ENCODE results near the gene RPP25. TPM values are rescaled to one million over a fixed set of nuclear protein-coding genes. Genes with fewer than 3 reads are reported as not detected.

The RPP25 gene
- total RNA-seq, 4 donors from 2014 or later = 10.1 to 28.4 (median 16.5) TPM

- in situ Hi-C loops (cut with MboI; ENCODE audit: low pct_ligation_motif_present in 1 of 4, low pct_unique_long_range_greater_than_20kb in 1 of 4, low sequenced_read_pairs in 3 of 4) (no loop called here), intact Hi-C loops (cut with DNase I; ENCODE audit: low total_unique reads) (no loop called here)
- Histone ChIP-seq H3K27me3 (peaks cover 31% of the 10 kb centered on the region), H3K36me3 (no peaks in the 10 kb centered on the region), H3K4me1 (peaks cover 0 to 24% (median 14%) of the 10 kb centered on the region in 4 donors), H3K9me3 (no peaks in the 10 kb centered on the region), H3K4me3 (no peak overlapping the region), H3K27ac (no peak overlapping the region)
- 76% methylated on average over 4 of the region's 4 CpGs; no CpG with 5 or more reads in 1 of the 2 donors for WGBS, 2 donors (ENCODE audit: low coverage in 1 of 2)
- TF ChIP-seq EP300 (IDR thresholded peaks at IDR 0.05; ENCODE audit: low read depth) (no peak), POLR2A (IDR thresholded peaks at IDR 0.05) (no peak), CTCF (IDR thresholded peaks at IDR 0.05) (no peak), POLR2AphosphoS5 (IDR thresholded peaks at IDR 0.05) (no peak)
- DNase-seq = no peak
These were observed 40.6 kb upstream of the RPP25 start for GRCh38 chr15:74997141-74997540.

- Histone ChIP-seq H3K27ac (peak overlapping the region in 2 of 4 donors; percentile 2 to 34), H3K4me1 (peaks cover 0 to 24% (median 14%) of the 10 kb centered on the region in 4 donors), H3K27me3 (peaks cover 31% of the 10 kb centered on the region), H3K4me3 (peak overlapping the region; percentile 50 to 68 (median 60)), H3K36me3 (no peaks in the 10 kb centered on the region), H3K9me3 (no peaks in the 10 kb centered on the region)
- in situ Hi-C loops (cut with MboI; ENCODE audit: low pct_ligation_motif_present in 1 of 4, low pct_unique_long_range_greater_than_20kb in 1 of 4, low sequenced_read_pairs in 3 of 4) = no loop called here
- intact Hi-C loops (cut with DNase I; ENCODE audit: low total_unique reads) = no loop called here
- WGBS, 2 donors (ENCODE audit: low coverage in 1 of 2) = 12 to 51% methylated on average over 2 to 28 of the region's 42 CpGs
- TF ChIP-seq POLR2AphosphoS5 (IDR thresholded peaks at IDR 0.05) = no peak
- DNase-seq = peak; percentile 45
These were observed 39.5 kb upstream of the RPP25 start for GRCh38 chr15:74995779-74996765.

- DNase-seq = peak; percentile 95
- H3K27me3 ChIP-seq = peaks cover 31% of the 10 kb centered on the region
- peak within 1 kb of the TSS; percentile 50 to 68 (median 60) for H3K4me3 ChIP-seq
- 4 to 17% methylated on average over 1 to 13 of the region's 58 CpGs for WGBS, 2 donors (ENCODE audit: low coverage in 1 of 2)
- H3K36me3 ChIP-seq = no peaks in the 10 kb centered on the region
- in situ Hi-C loops (cut with MboI; ENCODE audit: low pct_ligation_motif_present in 1 of 4, low pct_unique_long_range_greater_than_20kb in 1 of 4, low sequenced_read_pairs in 3 of 4) = no loop called here
- H3K27ac ChIP-seq = peak within 1 kb of the TSS in 2 of 4 donors; percentile 2 to 34
- no peaks in the 10 kb centered on the region for H3K9me3 ChIP-seq
- no peak for TF ChIP-seq POLR2AphosphoS5 (IDR thresholded peaks at IDR 0.05)
- TF ChIP-seq EP300 (IDR thresholded peaks at IDR 0.05; ENCODE audit: low read depth) = no peak
- TF ChIP-seq POLR2A (IDR thresholded peaks at IDR 0.05) = no peak
- no peak for TF ChIP-seq CTCF (IDR thresholded peaks at IDR 0.05)
- intact Hi-C loops (cut with DNase I; ENCODE audit: low total_unique reads) = no loop called here
- peaks cover 0 to 22% (median 13%) of the 10 kb centered on the region in 4 donors for H3K4me1 ChIP-seq
These were observed 38.7 kb upstream of the RPP25 start, which contains the start of gene SCAMP5 for GRCh38 chr15:74995182-74995778. TSS of gene SCAMP5 (plus strand) at chr15:74995563. CDS start at chr15:75011840, 16,277 bp downstream.

- H3K4me3 ChIP-seq = peak overlapping the region in 1 of 4 donors; percentile 68
- 63 to 71% methylated on average over 4 to 5 of the region's 5 CpGs for WGBS, 2 donors (ENCODE audit: low coverage in 1 of 2)
These were observed 38.1 kb upstream of the RPP25 start for GRCh38 chr15:74994685-74995084.

More at GRCh38 chr15:74994685-74995084, 38.1 kb upstream of the RPP25 start:
- in situ Hi-C loops (cut with MboI; ENCODE audit: low pct_ligation_motif_present in 1 of 4, low pct_unique_long_range_greater_than_20kb in 1 of 4, low sequenced_read_pairs in 3 of 4) = no loop called here
- TF ChIP-seq POLR2A (IDR thresholded peaks at IDR 0.05) (no peak), POLR2AphosphoS5 (IDR thresholded peaks at IDR 0.05) (no peak), CTCF (IDR thresholded peaks at IDR 0.05) (no peak), EP300 (IDR thresholded peaks at IDR 0.05; ENCODE audit: low read depth) (no peak)
- no peak for DNase-seq
- Histone ChIP-seq H3K4me1 (peaks cover 0 to 17% (median 11%) of the 10 kb centered on the region in 4 donors), H3K36me3 (no peaks in the 10 kb centered on the region), H3K9me3 (no peaks in the 10 kb centered on the region), H3K27ac (no peak overlapping the region), H3K27me3 (peaks cover 31% of the 10 kb centered on the region)
- intact Hi-C loops (cut with DNase I; ENCODE audit: low total_unique reads) = no loop called here
